HG02571 (cell line): ENCODE results near the gene LRRC74B.
"Not testable (repeated sequence)": the region's sequence is repeated elsewhere in the genome, so short reads cannot be mapped to it uniquely, and the experiment has no call there.

ENCODE experiments used
- ATAC-seq: cut with Tn5 transposase; IDR thresholded peaks from one replicate; pipeline ENCODE4 v1.9.1; 2021; ENCODE audit warnings: mild to moderate bottlenecking, moderate library complexity; ENCODE audit not compliant: unreplicated experiment

LRRC74B gene

DNA sequence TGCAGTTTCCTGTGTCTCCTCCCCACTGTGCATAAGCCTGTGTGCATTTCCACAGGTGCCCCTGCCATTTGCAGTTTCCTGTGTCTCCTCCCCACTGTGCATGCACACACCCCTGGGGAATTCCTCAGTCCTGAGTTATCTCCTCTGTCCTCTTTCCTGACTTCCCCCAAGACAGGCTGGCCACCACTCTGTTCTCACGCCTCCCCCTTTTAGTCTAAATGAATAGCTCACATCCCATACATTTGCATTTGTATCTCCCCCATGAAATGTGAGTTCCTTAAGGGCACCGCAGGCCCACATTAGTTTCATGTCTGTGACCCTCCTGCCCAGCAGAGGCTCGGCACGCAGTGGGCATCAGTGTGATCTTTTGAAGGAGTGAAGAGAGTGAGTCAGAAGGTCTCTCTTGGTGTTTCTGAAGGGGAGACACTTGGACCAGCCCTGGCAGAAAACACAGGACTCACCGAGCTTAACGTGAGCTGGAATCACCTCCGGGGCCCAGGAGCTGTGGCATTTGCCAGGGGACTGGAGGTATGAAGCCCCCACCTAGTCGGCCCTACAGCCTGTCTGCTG, 6.2 kb downstream of the LRRC74B start:
- no peak for ATAC-seq

DNA sequence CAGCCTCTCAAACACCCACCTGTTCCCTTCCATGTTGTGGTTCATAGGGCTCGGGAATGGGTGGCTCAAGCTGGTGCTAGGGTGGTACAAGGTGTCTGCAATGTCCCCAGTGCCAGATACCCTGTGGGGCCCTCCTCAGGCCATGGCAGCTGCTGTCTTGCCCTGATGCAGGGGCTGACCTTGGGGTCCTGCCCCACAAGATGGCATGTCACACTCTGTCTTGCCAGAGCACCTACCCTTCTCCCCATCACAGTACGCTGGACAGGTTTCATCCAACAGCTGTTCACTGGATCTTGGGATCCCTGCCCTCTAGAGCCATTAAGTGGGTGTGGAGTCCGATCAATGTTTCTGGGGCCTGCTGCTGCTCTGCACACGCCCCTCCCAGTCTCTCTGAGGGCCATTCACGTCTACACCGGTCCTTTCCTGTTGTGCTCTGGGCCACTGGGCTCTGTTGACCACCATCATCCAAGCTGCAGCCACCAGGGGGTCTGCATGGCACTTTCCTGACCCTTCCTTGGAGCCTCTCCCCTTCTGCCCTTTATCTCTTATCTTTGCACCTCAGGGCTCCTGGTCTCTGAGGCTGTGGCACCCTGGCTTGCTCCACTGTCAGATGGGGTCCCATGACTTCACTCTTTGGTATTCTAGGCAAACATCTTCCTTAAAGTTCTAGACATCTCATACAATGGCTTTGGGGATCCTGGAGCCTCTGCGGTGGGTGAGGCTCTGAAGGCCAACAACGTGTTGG, 7.1 kb downstream of the LRRC74B start:
- no peak for ATAC-seq

DNA sequence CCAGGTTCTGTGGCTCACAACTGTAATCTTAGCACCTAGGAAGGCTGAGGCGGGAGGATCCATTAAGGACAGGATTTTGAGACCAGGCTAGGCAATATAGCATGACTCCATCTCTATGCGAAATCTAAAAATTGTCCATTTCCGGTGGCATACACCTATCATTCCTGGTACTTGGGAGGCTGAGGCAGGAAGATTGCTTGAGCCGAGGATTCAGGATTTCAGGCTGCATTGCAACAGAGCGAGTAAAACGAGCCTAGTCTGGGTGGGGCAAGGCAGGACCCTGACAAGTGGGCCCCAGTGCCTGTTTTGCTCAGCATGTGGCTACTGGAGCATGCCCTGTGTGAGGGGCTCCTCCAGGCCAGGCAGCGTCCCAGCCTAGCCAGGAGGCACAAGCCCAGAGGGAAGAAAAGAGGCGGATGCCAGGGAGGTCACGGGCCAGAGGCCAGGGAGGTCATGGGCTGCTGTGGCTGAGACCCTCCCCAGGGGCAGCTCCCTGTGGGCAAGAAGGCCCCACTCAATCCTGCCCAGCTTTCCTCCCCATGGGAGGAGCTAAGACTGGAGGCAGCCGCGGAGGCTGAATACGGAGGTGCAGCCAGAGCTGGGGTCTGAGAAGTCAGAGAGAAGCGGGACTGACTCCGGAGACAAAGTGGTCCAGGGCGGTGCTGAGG, 8.4 kb downstream of the LRRC74B start:
- no peak for ATAC-seq

GRCh38 chr22:21054714-21055563, 9.2 kb downstream of the LRRC74B start:
- no peak for ATAC-seq

DNA sequence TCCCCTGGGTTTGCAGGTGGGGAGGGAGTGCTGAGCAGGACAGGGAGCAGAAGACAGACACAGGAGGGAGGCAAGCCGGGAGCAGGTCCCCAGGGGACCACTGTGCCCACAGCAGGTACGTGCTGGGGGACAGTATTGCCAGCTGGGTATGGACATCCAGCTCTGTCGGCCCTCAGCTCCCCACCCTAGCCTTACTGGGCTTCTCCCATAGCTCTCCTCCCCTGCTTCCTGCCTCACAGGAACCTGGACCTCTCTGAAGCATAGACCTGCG, 9.8 kb downstream of the LRRC74B start:
- ATAC-seq = no peak

DNA sequence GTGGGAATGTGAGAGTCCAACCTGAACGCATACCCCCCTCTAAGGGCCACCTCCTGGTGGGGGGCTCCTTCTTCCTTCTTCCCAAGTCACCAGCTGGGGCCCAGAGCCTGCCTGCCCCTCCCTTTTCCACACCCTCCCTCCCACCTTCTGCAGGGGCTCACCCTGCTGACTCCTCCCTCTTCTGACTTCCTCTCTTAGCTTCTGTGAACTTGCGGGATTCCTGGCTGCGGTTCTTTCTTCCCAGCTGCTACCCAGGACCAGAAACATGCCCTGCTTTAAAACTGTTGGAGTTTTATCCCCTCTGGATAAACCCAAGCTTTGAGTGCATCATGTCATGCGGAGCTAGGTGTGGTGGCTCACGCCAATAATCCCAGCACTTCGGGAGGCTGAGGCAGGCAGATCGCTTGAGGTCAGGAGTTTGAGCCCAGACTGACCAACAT, 10.2 kb downstream of the LRRC74B start:
- no peak for ATAC-seq

- ATAC-seq = not testable (repeated sequence)
These were observed 14.6 kb downstream of the LRRC74B start for GRCh38 chr22:21060363-21060762.

- ATAC-seq = not testable (repeated sequence)
These were observed 16.0 kb downstream of the LRRC74B start for GRCh38 chr22:21061660-21062321.

DNA sequence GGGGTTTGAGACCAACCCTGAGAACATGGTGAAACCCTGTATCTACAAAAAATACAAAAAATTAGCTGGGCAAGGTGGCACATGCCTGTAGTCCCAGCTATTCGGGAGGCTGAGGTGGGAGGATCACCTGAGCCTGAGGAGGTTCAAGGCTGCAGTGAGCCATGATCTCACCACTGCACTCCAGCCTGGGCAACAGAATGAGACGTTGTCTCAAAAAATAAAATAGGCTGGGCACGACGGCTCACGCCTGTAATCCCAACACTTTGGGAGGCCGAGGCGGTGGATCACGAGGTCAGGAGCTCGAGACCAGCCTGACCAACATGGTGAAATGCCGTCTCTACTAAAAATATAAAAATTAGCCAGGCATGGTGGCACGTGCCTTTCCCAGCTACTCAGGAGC, 18.7 kb downstream of the LRRC74B start:
- ATAC-seq = not testable (repeated sequence)

GRCh38 chr22:21064917-21065864, 19.4 kb downstream of the LRRC74B start:
- no peak for ATAC-seq

GRCh38 chr22:21067075-21067900, 21.5 kb downstream of the LRRC74B start:
- ATAC-seq = no peak

- ATAC-seq = no peak
These were observed 22.3 kb downstream of the LRRC74B start for GRCh38 chr22:21067901-21068680.

- ATAC-seq = no peak
These were observed 23.0 kb downstream of the LRRC74B start for GRCh38 chr22:21068681-21069276.

GRCh38 chr22:21069375-21069774, 23.6 kb downstream of the LRRC74B start:
- ATAC-seq = no peak

- no peak for ATAC-seq
These were observed 25.2 kb downstream of the LRRC74B start for GRCh38 chr22:21070690-21071615.

GRCh38 chr22:21071796-21072195, 26.1 kb downstream of the LRRC74B start:
- ATAC-seq = not testable (repeated sequence)

GRCh38 chr22:21073023-21073422, 27.3 kb downstream of the LRRC74B start:
- ATAC-seq = no peak
